Keratinocyte (primary cell): ENCODE data around the gene ZNF329. TPM values are rescaled to one million over a fixed set of nuclear protein-coding genes. Genes with fewer than 3 reads are reported as not detected.

Experiments
- DNase-seq: peaks from one replicate; pipeline ENCODE4 v3.0.0-alpha.2; 2011; ENCODE audit warnings: low read depth, missing footprints, low spot score
- FAIRE-seq: peaks from 2 replicates; lab custom pipeline; 2011; peaks lifted over from hg19 to GRCh38; lab: Jason Lieb, UNC
- H2AFZ ChIP-seq: 2 replicates; pipeline ENCODE4 v1.6.0; 2012; ENCODE audit warnings: low read length, control low read depth, inconsistent platforms; ENCODE audit not compliant: control insufficient read depth
- H3K27ac ChIP-seq: 2 replicates; pipeline ENCODE4 v1.5.1; 2011; ENCODE audit warnings: low read length; ENCODE audit not compliant: control insufficient read depth, insufficient read depth
- H3K27me3 ChIP-seq: 3 replicates; pipeline ENCODE4 v1.6.0; 2011; ENCODE audit warnings: low read length; ENCODE audit not compliant: control insufficient read depth, insufficient read depth; ENCODE audit errors: extremely low read depth
- H3K36me3 ChIP-seq, 2 experiments: 2 replicates in 1 of 2; 3 replicates in 1 of 2; pipeline ENCODE4 v1.5.1; 2011; ENCODE audit warnings: low read length in 2 of 2, mild to moderate bottlenecking in 1 of 2; ENCODE audit not compliant: control insufficient read depth in 2 of 2, insufficient read depth in 2 of 2; ENCODE audit errors: extremely low read depth in 1 of 2
- H3K4me1 ChIP-seq: 3 replicates; pipeline ENCODE4 v1.5.1; 2011; ENCODE audit warnings: low read length; ENCODE audit not compliant: control insufficient read depth, insufficient read depth; ENCODE audit errors: extremely low read depth
- H3K4me2 ChIP-seq: 3 replicates; pipeline ENCODE4 v1.6.0; 2011; ENCODE audit warnings: low read depth, low read length; ENCODE audit not compliant: control insufficient read depth, insufficient read depth; ENCODE audit errors: extremely low read depth
- H3K4me3 ChIP-seq, 3 experiments: fragments of 200-600 bp in 1 of 3; sonication (generic) in 1 of 3; 2 replicates in 2 of 3; 3 replicates in 1 of 3; pipeline ENCODE4 v1.5.1; 2011 to 2016; ENCODE audit warnings: low read length in 3 of 3, mild to moderate bottlenecking in 3 of 3, control low read depth in 2 of 3, inconsistent platforms in 1 of 3, low read depth in 1 of 3, mixed read lengths in 1 of 3, mixed run types in 1 of 3, moderate library complexity in 1 of 3; ENCODE audit not compliant: control insufficient read depth in 2 of 3, insufficient read depth in 2 of 3; ENCODE audit errors: extremely low read depth in 1 of 3
- H3K79me2 ChIP-seq: 2 replicates; pipeline ENCODE4 v1.6.0; 2012; ENCODE audit warnings: low read length; ENCODE audit not compliant: control insufficient read depth, insufficient read depth
- H3K9ac ChIP-seq: 3 replicates; pipeline ENCODE4 v1.6.0; 2011; ENCODE audit warnings: low read length; ENCODE audit not compliant: control insufficient read depth, insufficient read depth; ENCODE audit errors: extremely low read depth
- H3K9me1 ChIP-seq: 3 replicates; pipeline ENCODE4 v1.6.0; 2011; ENCODE audit warnings: low read length; ENCODE audit not compliant: control insufficient read depth, insufficient read depth; ENCODE audit errors: extremely low read depth
- H3K9me3 ChIP-seq: 2 replicates; pipeline ENCODE4 v1.5.1; 2012; ENCODE audit warnings: low read depth, low read length; ENCODE audit not compliant: control insufficient read depth
- H4K20me1 ChIP-seq: 3 replicates; pipeline ENCODE4 v1.6.0; 2011; ENCODE audit warnings: low read length; ENCODE audit not compliant: control insufficient read depth, insufficient read depth; ENCODE audit errors: extremely low read depth
- EZH2 ChIP-seq: IDR thresholded peaks from one replicate; pipeline ENCODE4 v1.6.1; 2012; ENCODE audit warnings: inconsistent platforms, mild to moderate bottlenecking, low read length, moderate library complexity
- dilution Hi-C: fragments of 300-500 bp; cut with MboI; formaldehyde crosslinking; loops from one replicate; pipeline ENCODE4 v1.7.0; 2020; ENCODE audit warnings: low sequenced_read_pairs; ENCODE audit not compliant: extremely low pct_ligation_motif_present
- polyA plus RNA-seq, 5 experiments: library from polyadenylated mRNA; depleted of rRNA in 3 of 5; stranded (reverse) in 3 of 5; stranded (forward) in 1 of 5; unstranded in 1 of 5; fragments of >200 nt; gene quantifications; 1 replicate in 1 of 5; 2 replicates in 3 of 5; 3 replicates in 1 of 5; pipeline versions ENCODE4 v1.2.1 to v1.2.3, GENCODE V29; 2011 to 2012; ENCODE audit warnings: missing spikeins in 2 of 5, low read depth in 1 of 5, low replicate concordance in 1 of 5
- TF ChIP-seq, protein P1 (sequence below), 3 experiments: IDR thresholded peaks in 1 of 3; conservative IDR thresholded peaks in 1 of 3; optimal IDR thresholded peaks in 1 of 3; 2 replicates in 2 of 3; 3 replicates in 1 of 3; pipeline versions ENCODE3 to v1.5.1; 2011; ENCODE audit warnings: low read length in 3 of 3, mild to moderate bottlenecking in 3 of 3, moderate library complexity in 2 of 3, control low read depth in 1 of 3, inconsistent platforms in 1 of 3; ENCODE audit not compliant: insufficient read depth in 2 of 3; ENCODE audit errors: extremely low read depth in 1 of 3

Gene ZNF329
- polyA plus RNA-seq, 1 donor (not counting 4 experiments of a cell fraction or from before 2014, with no cell fraction given): 8.5 TPM

DNA sequence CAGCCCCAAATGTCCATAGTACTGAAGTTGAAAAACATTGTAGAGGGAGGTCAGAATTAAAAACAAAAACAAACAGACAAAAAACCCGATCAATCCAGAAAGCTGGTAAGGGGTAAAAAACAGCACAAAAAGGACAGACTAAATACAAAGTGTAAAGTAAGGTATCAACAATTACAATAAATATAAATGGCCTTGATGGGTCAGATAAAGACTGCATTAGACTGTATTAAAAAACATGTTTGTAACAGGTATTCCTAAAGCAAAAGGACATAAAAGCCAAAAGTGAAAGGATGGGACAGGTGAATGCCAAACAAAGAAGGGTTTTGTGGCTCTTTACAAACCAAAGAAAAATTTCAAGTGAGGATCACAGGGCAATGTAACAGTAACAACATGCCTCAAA is 16.3 kb downstream of the ZNF329 start:
- Histone ChIP-seq H3K4me1 (no peaks in the 10 kb centered on the region), H3K36me3 (peaks cover 4 to 9% of the 10 kb centered on the region in 2 experiments), H3K4me3 (no peak overlapping the region), H3K9me1 (no peaks in the 10 kb centered on the region), H3K27ac (no peak overlapping the region), H3K4me2 (no peak overlapping the region), H3K9me3 (peaks cover 26% of the 10 kb centered on the region), H3K79me2 (no peaks in the 10 kb centered on the region), H4K20me1 (no peaks in the 10 kb centered on the region), H2AFZ (no peak overlapping the region), H3K9ac (no peak overlapping the region), H3K27me3 (no peaks in the 10 kb centered on the region)
- TF ChIP-seq EZH2: no peak
- TF ChIP-seq, protein P1, sequence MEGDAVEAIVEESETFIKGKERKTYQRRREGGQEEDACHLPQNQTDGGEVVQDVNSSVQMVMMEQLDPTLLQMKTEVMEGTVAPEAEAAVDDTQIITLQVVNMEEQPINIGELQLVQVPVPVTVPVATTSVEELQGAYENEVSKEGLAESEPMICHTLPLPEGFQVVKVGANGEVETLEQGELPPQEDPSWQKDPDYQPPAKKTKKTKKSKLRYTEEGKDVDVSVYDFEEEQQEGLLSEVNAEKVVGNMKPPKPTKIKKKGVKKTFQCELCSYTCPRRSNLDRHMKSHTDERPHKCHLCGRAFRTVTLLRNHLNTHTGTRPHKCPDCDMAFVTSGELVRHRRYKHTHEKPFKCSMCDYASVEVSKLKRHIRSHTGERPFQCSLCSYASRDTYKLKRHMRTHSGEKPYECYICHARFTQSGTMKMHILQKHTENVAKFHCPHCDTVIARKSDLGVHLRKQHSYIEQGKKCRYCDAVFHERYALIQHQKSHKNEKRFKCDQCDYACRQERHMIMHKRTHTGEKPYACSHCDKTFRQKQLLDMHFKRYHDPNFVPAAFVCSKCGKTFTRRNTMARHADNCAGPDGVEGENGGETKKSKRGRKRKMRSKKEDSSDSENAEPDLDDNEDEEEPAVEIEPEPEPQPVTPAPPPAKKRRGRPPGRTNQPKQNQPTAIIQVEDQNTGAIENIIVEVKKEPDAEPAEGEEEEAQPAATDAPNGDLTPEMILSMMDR (optimal IDR thresholded peaks at IDR 0.05 in 1 of 3, IDR thresholded peaks at IDR 0.05 in 1 of 3, conservative IDR thresholded peaks at IDR 0.05 in 1 of 3; ENCODE audit: extremely low read depth in 1 of 3, insufficient read depth in 2 of 3, low read length in 3 of 3): no peak
- DNase-seq: no peak
- FAIRE-seq: no peak
- dilution Hi-C loops: no loop called here

DNA sequence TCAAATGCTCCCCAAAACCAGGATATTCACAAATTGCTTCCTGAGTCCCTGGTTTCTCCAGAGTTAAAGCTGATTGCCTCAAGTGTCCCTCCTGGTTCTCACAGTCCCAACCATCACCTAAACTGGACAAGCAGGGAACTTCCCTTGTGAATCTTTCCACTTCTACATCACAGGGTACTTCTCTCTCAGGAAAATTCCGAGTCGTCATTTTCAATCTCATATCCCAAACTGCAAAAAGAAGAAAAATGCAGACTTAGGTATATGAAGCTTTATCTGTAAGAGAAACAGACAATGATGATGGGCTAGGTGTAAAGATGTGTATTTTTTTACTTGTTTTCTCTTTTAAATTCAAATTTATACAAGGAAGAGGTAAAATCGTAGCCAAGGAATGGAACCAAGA is 21.3 kb downstream of the ZNF329 start:
- H3K27ac ChIP-seq: no peak overlapping the region
- H3K36me3 ChIP-seq: peaks cover 5 to 23% of the 10 kb centered on the region in 2 experiments
- no peaks in the 10 kb centered on the region for H3K4me1 ChIP-seq
- TF ChIP-seq, protein P1 (optimal IDR thresholded peaks at IDR 0.05 in 1 of 3, IDR thresholded peaks at IDR 0.05 in 1 of 3, conservative IDR thresholded peaks at IDR 0.05 in 1 of 3; ENCODE audit: extremely low read depth in 1 of 3, insufficient read depth in 2 of 3, low read length in 3 of 3): no peak
- TF ChIP-seq EZH2: no peak
- no peak overlapping the region for H2AFZ ChIP-seq
- no peak overlapping the region for H3K4me2 ChIP-seq
- H3K79me2 ChIP-seq: no peaks in the 10 kb centered on the region
- DNase-seq: no peak
- H3K9ac ChIP-seq: no peak overlapping the region
- H3K9me1 ChIP-seq: no peaks in the 10 kb centered on the region
- no peaks in the 10 kb centered on the region for H3K27me3 ChIP-seq
- no peak overlapping the region for H3K4me3 ChIP-seq
- H4K20me1 ChIP-seq: no peaks in the 10 kb centered on the region
- H3K9me3 ChIP-seq: peaks cover 54% of the 10 kb centered on the region
- FAIRE-seq: no peak
- dilution Hi-C loops: no loop called here
